HCT116 (cell line): Measurements from ENCODE around the gene ANKRD9. TPM values are rescaled to one million over a fixed set of nuclear protein-coding genes. Genes with fewer than 3 reads are reported as not detected.

ENCODE experiments used
- ATAC-seq: fragments of 200-7000 bp; cut with Tn5 transposase; 2 replicates; pipeline ENCODE4 v1.9.1; 2020; ENCODE audit warnings: mild to moderate bottlenecking, moderate library complexity
- BruUV-seq: library from RNA; stranded (reverse); fragments of 400-500 nt; replicated peaks from 2 replicates; lab custom pipeline; 2021; lab: Mats Ljungman, UMichigan
- CTCF ChIA-PET: fragments of 300-600 bp; sonication (Branson Sonifier 250); formaldehyde crosslinking; loops from one replicate; lab custom pipeline; 2021; ENCODE audit warnings: antibody characterized with exemption; lab: Charles Lee
- POLR2A ChIA-PET: fragments of 300-600, 350-600 bp; sonication (Branson Sonifier 250); formaldehyde crosslinking; loops from one replicate; lab custom pipeline; 2021; ENCODE audit warnings: antibody characterized with exemption; lab: Charles Lee
- RAD21 ChIA-PET, 2 experiments: fragments of 300-600 bp; sonication (Branson Sonifier 250); formaldehyde crosslinking; loops; one replicate each; lab custom pipeline; 2023; ENCODE audit warnings: low total read pairs in 2 of 2; ENCODE audit not compliant: uncharacterized antibody in 2 of 2, unreplicated experiment in 2 of 2, low non-redundant PET in 1 of 2; lab: Charles Lee
- DNase-seq: peaks from one replicate; pipeline ENCODE4 v3.0.0-alpha.2; 2010; ENCODE audit warnings: low read depth, low spot score
- H2AFZ ChIP-seq: fragments of 200-600 bp; shearing (Covaris generic), sonication (generic); 2 replicates; pipeline ENCODE4 v1.6.1; 2017; ENCODE audit warnings: low read depth, mixed run types, mixed read lengths, antibody characterized with exemption, low read length; ENCODE audit not compliant: poor library complexity, severe bottlenecking
- H3K27ac ChIP-seq: 2 replicates; pipeline ENCODE4 v1.5.1; 2012; ENCODE audit warnings: low read depth, low read length
- H3K27me3 ChIP-seq: fragments of 200-600 bp; sonication (generic); 2 replicates; pipeline ENCODE4 v1.6.1; 2016; ENCODE audit warnings: mixed run types, low read length, mixed read lengths; ENCODE audit not compliant: insufficient read depth
- H3K36me3 ChIP-seq, 2 experiments: fragments of 200-500 bp in 1 of 2; fragments of 200-600 bp in 1 of 2; sonication (Bioruptor generic) in 1 of 2; sonication (generic) in 1 of 2; 2 replicates each; pipeline versions ENCODE4 v1.5.1 to v1.6.1; 2014 to 2016; ENCODE audit warnings: low read length in 2 of 2, inconsistent platforms in 1 of 2, mixed read lengths in 1 of 2, mixed run types in 1 of 2; ENCODE audit not compliant: insufficient read depth in 2 of 2, control insufficient read depth in 1 of 2
- H3K4me1 ChIP-seq, 2 experiments: fragments of 200-600 bp in 1 of 2; sonication (generic) in 1 of 2; 2 replicates each; pipeline versions ENCODE4 v1.5.1 to v1.6.1; 2012 to 2017; ENCODE audit warnings: low read length in 2 of 2, inconsistent platforms in 1 of 2, mild to moderate bottlenecking in 1 of 2, mixed read lengths in 1 of 2, mixed run types in 1 of 2, moderate library complexity in 1 of 2; ENCODE audit not compliant: insufficient read depth in 2 of 2, control insufficient read depth in 1 of 2
- H3K4me2 ChIP-seq: fragments of 200-600 bp; sonication (generic); 2 replicates; pipeline ENCODE4 v1.6.1; 2017; ENCODE audit warnings: mixed run types, low read length, mixed read lengths
- H3K4me3 ChIP-seq, 2 experiments: fragments of 200-600 bp in 1 of 2; sonication (generic) in 1 of 2; replicated peaks in 1 of 2; 2 replicates each; pipeline ENCODE4 v1.5.1; 2011 to 2016; ENCODE audit warnings: low read length in 2 of 2, control low read depth in 1 of 2, low read depth in 1 of 2, mild to moderate bottlenecking in 1 of 2, mixed read lengths in 1 of 2, mixed run types in 1 of 2
- H3K79me2 ChIP-seq: fragments of 200-600 bp; sonication (generic); 2 replicates; pipeline ENCODE4 v1.6.1; 2017; ENCODE audit warnings: mild to moderate bottlenecking, mixed run types, low read length, moderate library complexity, mixed read lengths; ENCODE audit not compliant: insufficient read depth
- H3K9ac ChIP-seq: fragments of 200-600 bp; sonication (generic); 2 replicates; pipeline ENCODE4 v1.6.1; 2016; ENCODE audit warnings: low read length, mixed read lengths
- H3K9me2 ChIP-seq: fragments of 200-600 bp; sonication (generic), shearing (Covaris generic); 2 replicates; pipeline ENCODE4 v1.6.1; 2017; ENCODE audit warnings: mixed run types, mild to moderate bottlenecking, moderate library complexity; ENCODE audit not compliant: insufficient read depth
- H3K9me3 ChIP-seq, 2 experiments: fragments of 200-500 bp in 1 of 2; fragments of 200-600 bp in 1 of 2; sonication (Bioruptor generic) in 1 of 2; sonication (generic) in 1 of 2; 2 replicates each; pipeline ENCODE4 v1.6.1; 2014 to 2017; ENCODE audit warnings: low read length in 2 of 2, mixed read lengths in 2 of 2, inconsistent platforms in 1 of 2, low read depth in 1 of 2, mild to moderate bottlenecking in 1 of 2, mixed run types in 1 of 2, moderate library complexity in 1 of 2; ENCODE audit not compliant: control insufficient read depth in 1 of 2, insufficient read depth in 1 of 2
- H4K20me1 ChIP-seq: fragments of 200-600 bp; sonication (generic), shearing (Covaris generic); 2 replicates; pipeline ENCODE4 v1.6.1; 2017; ENCODE audit warnings: mixed run types, mild to moderate bottlenecking, moderate library complexity; ENCODE audit not compliant: insufficient read depth
- ATF3 ChIP-seq: IDR thresholded peaks from 2 replicates; pipeline ENCODE4 v1.6.1; 2012
- CTCF ChIP-seq, 3 experiments: fragments of 200-600 bp in 1 of 3; sonication (generic) in 1 of 3; IDR thresholded peaks in 2 of 3; conservative IDR thresholded peaks in 1 of 3; 2 replicates each; pipeline ENCODE4 v1.5.1; 2012 to 2017; ENCODE audit warnings: low read depth in 2 of 3, low read length in 2 of 3, antibody characterized with exemption in 1 of 3, borderline replicate concordance in 1 of 3, control low read depth in 1 of 3, mild to moderate bottlenecking in 1 of 3, mixed read lengths in 1 of 3, mixed run types in 1 of 3, moderate library complexity in 1 of 3; ENCODE audit not compliant: insufficient read depth in 1 of 3
- EGR1 ChIP-seq: IDR thresholded peaks from 2 replicates; pipeline ENCODE4 v1.6.1; 2012; ENCODE audit warnings: low read depth
- ELF1 ChIP-seq: IDR thresholded peaks from 2 replicates; pipeline ENCODE4 v1.6.1; 2012; ENCODE audit warnings: low read depth, borderline replicate concordance
- EZH2 ChIP-seq: fragments of 200-600 bp; sonication (generic); IDR thresholded peaks from 2 replicates; pipeline ENCODE4 v1.6.1; 2017; ENCODE audit warnings: antibody characterized with exemption, mixed run types
- EZH2phosphoT487 ChIP-seq: fragments of 200-600 bp; IDR thresholded peaks from 2 replicates; pipeline ENCODE4 v1.6.1; 2018; ENCODE audit warnings: antibody characterized with exemption, borderline replicate concordance
- JUND ChIP-seq: IDR thresholded peaks from 2 replicates; pipeline ENCODE4 v1.6.1; 2012
- POLR2A ChIP-seq: IDR thresholded peaks from 2 replicates; pipeline ENCODE4 v1.7.0; 2011; ENCODE audit warnings: borderline replicate concordance; ENCODE audit not compliant: insufficient read depth, insufficient read length; ENCODE audit errors: extremely low read depth
- POLR2AphosphoS5 ChIP-seq: IDR thresholded peaks from 2 replicates; pipeline ENCODE4 v1.6.1; 2011; ENCODE audit warnings: mild to moderate bottlenecking, low read depth, low read length, moderate library complexity
- RAD21 ChIP-seq: IDR thresholded peaks from 2 replicates; pipeline ENCODE4 v1.6.1; 2012; ENCODE audit warnings: low read depth, mild to moderate bottlenecking
- REST ChIP-seq: IDR thresholded peaks from 2 replicates; pipeline ENCODE4 v1.6.1; 2012; ENCODE audit warnings: low read depth
- SIN3A ChIP-seq: IDR thresholded peaks from 2 replicates; pipeline ENCODE4 v1.6.1; 2012; ENCODE audit warnings: low read depth
- SP1 ChIP-seq: IDR thresholded peaks from 2 replicates; pipeline ENCODE4 v1.6.1; 2012; ENCODE audit warnings: low read depth
- TCF7L2 ChIP-seq: IDR thresholded peaks from 2 replicates; pipeline ENCODE4 v1.7.0; 2011; ENCODE audit warnings: borderline replicate concordance, inconsistent platforms; ENCODE audit not compliant: insufficient read depth, insufficient read length; ENCODE audit errors: extremely low read depth
- ZBTB33 ChIP-seq: IDR thresholded peaks from 2 replicates; pipeline ENCODE4 v1.6.1; 2011; ENCODE audit warnings: mild to moderate bottlenecking, low read length, moderate library complexity; ENCODE audit not compliant: insufficient replicate concordance; ENCODE audit errors: extremely low read depth
- intact Hi-C: fragments of 100-400 bp; cut with micrococcal nuclease; formaldehyde crosslinking; loops from 2 replicates; pipeline ENCODE4 v1.10.0; 2022
- total RNA-seq: library from RNA; stranded (reverse); gene quantifications from one replicate; pipeline ENCODE4 v1.2.1, GENCODE V29; 2021; ENCODE audit not compliant: unreplicated experiment

ANKRD9 gene
- total RNA-seq, 1 experiment from 2014 or later: 29.0 TPM

GRCh38 chr14:102464006-102464405 lies 45.6 kb downstream of the ANKRD9 start:
- Histone ChIP-seq H3K79me2 (no peaks in the 10 kb centered on the region), H3K27ac (no peak overlapping the region), H3K9me3 (no peaks in the 10 kb centered on the region), H3K4me1 (peaks cover 0 to 1% of the 10 kb centered on the region in 2 experiments; a peak in 1 of 4 replicates), H4K20me1 (no peaks in the 10 kb centered on the region), H3K36me3 (no peaks in the 10 kb centered on the region), H3K27me3 (no peaks in the 10 kb centered on the region), H3K9me2 (no peaks in the 10 kb centered on the region), H3K9ac (no peak overlapping the region), H3K4me2 (no peak overlapping the region), H3K4me3 (no peak overlapping the region), H2AFZ (no peak overlapping the region)
- no peak for TF ChIP-seq SP1
- no peak for TF ChIP-seq EZH2
- TF ChIP-seq JUND: no peak
- TF ChIP-seq CTCF (IDR thresholded peaks at IDR 0.05 in 2 of 3, conservative IDR thresholded peaks at IDR 0.05 in 1 of 3; ENCODE audit: borderline replicate concordance in 1 of 3, insufficient read depth in 1 of 3, low read depth in 2 of 3, low read length in 2 of 3): no peak
- no peak for TF ChIP-seq REST
- no peak for TF ChIP-seq ZBTB33
- no peak for TF ChIP-seq POLR2A
- TF ChIP-seq EGR1: no peak
- no peak for TF ChIP-seq EZH2phosphoT487
- no peak for TF ChIP-seq ELF1
- TF ChIP-seq ATF3: no peak
- TF ChIP-seq POLR2AphosphoS5: no peak
- no peak for TF ChIP-seq TCF7L2
- no peak for TF ChIP-seq SIN3A
- TF ChIP-seq RAD21: no peak
- no peak for ATAC-seq
- intact Hi-C loops: no loop called here
- POLR2A ChIA-PET: no interaction called here
- RAD21 ChIA-PET: no interaction called here
- no peak for DNase-seq
- no TSS peak for BruUV-seq
- CTCF ChIA-PET: no interaction called here
